Neuron (in vitro differentiated cells): ENCODE results near the gene GNAT1.
"Not testable (repeated sequence)": the region's sequence is repeated elsewhere in the genome, so short reads cannot be mapped to it uniquely, and the experiment has no call there.

Source experiments
- H2AFZ ChIP-seq: one replicate; pipeline ENCODE4 v1.6.1; 2013; ENCODE audit warnings: low read depth, mild to moderate bottlenecking, inconsistent platforms, low read length, moderate library complexity
- H3K27me3 ChIP-seq: one replicate; pipeline ENCODE4 v1.6.1; 2013; ENCODE audit warnings: low read length; ENCODE audit not compliant: insufficient read depth
- H3K36me3 ChIP-seq: one replicate; pipeline ENCODE4 v1.6.1; 2013; ENCODE audit warnings: low read length; ENCODE audit not compliant: insufficient read depth
- H3K4me1 ChIP-seq: one replicate; pipeline ENCODE4 v1.6.1; 2013; ENCODE audit warnings: low read length; ENCODE audit not compliant: insufficient read depth
- H3K4me3 ChIP-seq: 2 replicates; pipeline ENCODE4 v1.5.1; 2013; ENCODE audit warnings: mild to moderate bottlenecking, low read length, moderate library complexity
- H3K9me3 ChIP-seq: one replicate; pipeline ENCODE4 v1.6.1; 2013; ENCODE audit warnings: low read length

GNAT1 gene

DNA sequence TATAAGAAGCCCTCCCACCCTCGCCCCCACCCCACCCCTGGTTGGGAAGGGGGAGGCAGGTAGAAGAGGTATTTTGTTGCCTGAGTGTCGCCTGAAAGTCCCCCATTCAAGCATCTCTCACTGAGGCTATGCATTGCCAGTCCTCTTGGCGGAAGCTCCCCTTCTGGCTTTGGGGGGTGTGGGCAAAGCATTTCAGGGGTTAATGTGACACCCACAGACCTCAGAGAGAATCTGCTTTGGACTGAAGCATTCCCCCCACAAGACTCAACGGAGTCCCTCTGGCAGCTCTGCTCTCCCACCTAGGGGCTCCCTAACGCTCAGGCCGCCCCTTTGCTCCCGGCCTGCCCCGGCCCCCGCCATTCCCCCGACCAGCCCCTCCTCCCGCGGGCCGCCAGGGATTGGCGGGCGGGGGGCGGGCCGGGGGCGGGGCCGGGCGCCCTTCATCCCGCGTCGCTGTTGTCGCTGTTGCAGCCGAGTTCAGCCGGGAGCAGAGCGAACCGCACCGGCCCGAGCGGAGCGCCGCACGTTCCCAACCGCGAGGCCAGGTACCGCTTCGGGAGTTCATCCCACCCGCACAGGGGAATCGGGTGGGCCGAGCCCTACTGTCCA lies 13.5 kb downstream of the GNAT1 start, which contains the start of gene SLC38A3:
Gene SLC38A3, plus strand, starts transcription at position 468 of the 609 bp plus-strand sequence. CDS start 8,929 bp downstream, outside the sequence.
- Histone ChIP-seq H3K36me3 (no peaks in the 10 kb centered on the region), H2AFZ (peak within 1 kb of the TSS; percentile 86), H3K9me3 (no peaks in the 10 kb centered on the region), H3K4me1 (peaks cover 17% of the 10 kb centered on the region), H3K27me3 (peaks cover 73% of the 10 kb centered on the region), H3K4me3 (peak within 1 kb of the TSS; percentile 52)

- peaks cover 78% of the 10 kb centered on the region for H3K27me3 ChIP-seq
- no peaks in the 10 kb centered on the region for H3K36me3 ChIP-seq
- no peaks in the 10 kb centered on the region for H3K9me3 ChIP-seq
- H3K4me3 ChIP-seq: peak overlapping the region; percentile 52
- H2AFZ ChIP-seq: peak overlapping the region; percentile 86
- H3K4me1 ChIP-seq: peaks cover 17% of the 10 kb centered on the region
Observed at GRCh38 chr3:50205413-50206276, 14.2 kb downstream of the GNAT1 start.

DNA sequence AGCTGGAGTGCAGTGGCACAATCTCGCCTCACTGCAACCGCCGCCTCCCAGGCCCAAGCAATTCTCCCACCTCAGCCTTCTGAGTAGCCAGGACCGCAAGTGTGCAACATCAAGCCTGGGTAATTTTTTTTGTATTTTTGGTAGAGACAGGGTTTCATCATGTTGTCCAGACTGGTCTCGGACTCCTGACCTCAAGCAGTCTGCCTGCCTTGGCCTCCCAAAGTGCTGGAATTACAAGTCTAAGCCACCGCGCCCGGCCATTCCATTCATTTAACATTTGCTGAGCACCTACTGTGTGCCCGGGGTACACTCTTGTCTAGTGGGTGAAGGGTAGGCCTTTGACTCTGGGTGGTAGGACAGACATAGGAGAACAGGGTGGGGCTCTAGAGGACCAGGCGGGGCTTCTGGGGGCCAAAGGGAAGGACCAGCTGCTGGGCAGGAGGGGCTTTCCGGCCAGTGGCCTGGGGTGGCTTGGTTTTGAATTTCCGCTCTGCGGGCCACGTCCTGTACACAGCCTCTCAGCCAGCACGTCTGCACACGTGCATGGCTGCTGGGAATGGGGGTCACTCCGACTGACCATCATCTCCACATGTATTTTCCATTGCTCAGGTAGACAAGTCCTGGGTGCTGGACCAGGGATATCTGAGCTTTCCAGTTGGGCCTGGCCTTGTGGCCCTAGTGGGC lies 16.1 kb downstream of the GNAT1 start:
- Histone ChIP-seq H3K27me3 (peaks cover 63% of the 10 kb centered on the region), H3K9me3 (no peaks in the 10 kb centered on the region), H2AFZ (no peak overlapping the region), H3K4me1 (peaks cover 17% of the 10 kb centered on the region), H3K4me3 (no peak overlapping the region), H3K36me3 (no peaks in the 10 kb centered on the region)

GRCh38 chr3:50208677-50209344 lies 17.4 kb downstream of the GNAT1 start:
- H3K36me3 ChIP-seq: no peaks in the 10 kb centered on the region
- peaks cover 15% of the 10 kb centered on the region for H3K4me1 ChIP-seq
- H3K9me3 ChIP-seq: no peaks in the 10 kb centered on the region
- no peak overlapping the region for H3K4me3 ChIP-seq
- H3K27me3 ChIP-seq: peaks cover 50% of the 10 kb centered on the region
- no peak overlapping the region for H2AFZ ChIP-seq

DNA sequence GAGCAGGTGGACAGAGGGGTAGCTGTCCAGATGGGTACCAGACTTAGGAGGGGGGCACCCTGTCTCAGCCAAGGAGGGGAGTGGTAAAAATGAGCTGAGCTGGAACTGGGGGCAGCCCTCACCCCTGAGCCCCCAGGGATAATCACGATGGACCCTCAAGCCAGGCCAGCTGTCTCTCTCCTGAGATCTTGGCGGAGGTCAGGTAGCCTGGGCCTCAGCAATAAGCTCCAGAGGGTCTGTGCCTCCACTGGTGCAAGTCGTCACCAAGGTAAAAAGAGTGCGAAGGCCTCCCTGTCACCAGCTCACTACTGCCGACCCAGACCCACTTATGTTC lies 18.7 kb downstream of the GNAT1 start:
- H3K9me3 ChIP-seq: no peaks in the 10 kb centered on the region
- peaks cover 7% of the 10 kb centered on the region for H3K4me1 ChIP-seq
- no peaks in the 10 kb centered on the region for H3K36me3 ChIP-seq
- H3K27me3 ChIP-seq: peaks cover 42% of the 10 kb centered on the region
- H2AFZ ChIP-seq: no peak overlapping the region
- no peak overlapping the region for H3K4me3 ChIP-seq

DNA sequence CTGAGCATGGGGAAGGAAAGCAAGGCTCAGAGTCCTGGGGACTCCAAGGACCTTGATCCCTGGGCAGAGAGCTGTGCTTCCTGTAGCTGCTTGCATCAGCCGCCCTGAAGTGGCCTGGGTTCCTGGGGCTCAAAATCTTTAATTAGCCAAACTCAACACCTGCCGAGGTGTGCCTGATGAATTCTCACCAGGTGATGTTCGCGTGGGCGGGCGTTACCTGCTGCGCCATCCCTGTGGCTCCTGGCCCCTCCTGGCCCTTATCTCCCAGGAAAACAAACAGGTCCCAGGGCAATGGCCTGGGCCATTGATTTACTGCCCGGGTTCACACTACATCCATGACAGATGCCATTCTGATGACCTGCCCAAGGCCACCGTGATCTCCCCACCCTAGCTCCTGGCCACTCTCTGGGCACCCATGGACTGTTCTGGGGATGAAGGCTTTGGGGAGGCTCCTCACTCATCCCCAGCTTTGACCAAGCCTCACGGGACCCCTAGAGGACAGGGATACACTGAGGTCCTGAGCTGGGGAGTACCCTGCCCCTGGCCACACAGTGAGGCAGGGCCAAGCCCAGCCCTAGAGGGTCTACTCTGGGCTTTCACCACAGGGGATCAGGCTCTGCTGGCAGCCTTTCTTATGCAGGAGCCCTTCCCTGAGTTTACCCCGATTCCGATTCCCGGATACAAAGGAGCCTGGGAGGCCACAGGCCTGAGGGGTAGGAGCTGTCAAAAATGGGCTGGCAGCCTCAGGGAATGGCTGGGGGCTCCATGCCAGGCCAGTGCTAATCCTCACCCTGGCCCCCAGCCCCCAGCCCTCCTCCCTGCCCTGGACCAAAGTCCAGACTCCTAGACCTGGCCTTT lies 19.3 kb downstream of the GNAT1 start:
- Histone ChIP-seq H2AFZ (no peak overlapping the region), H3K36me3 (no peaks in the 10 kb centered on the region), H3K9me3 (no peaks in the 10 kb centered on the region), H3K27me3 (peaks cover 36% of the 10 kb centered on the region), H3K4me1 (peaks cover 7% of the 10 kb centered on the region), H3K4me3 (no peak overlapping the region)

- not testable (repeated sequence) for H3K9me3 ChIP-seq, H3K36me3 ChIP-seq, H2AFZ ChIP-seq, H3K4me3 ChIP-seq, H3K4me1 ChIP-seq
- H3K27me3 ChIP-seq: peaks cover 30% of the 10 kb centered on the region
Observed at GRCh38 chr3:50211368-50211717, 19.9 kb downstream of the GNAT1 start.

- Histone ChIP-seq H3K27me3 (peaks cover 24% of the 10 kb centered on the region), H3K9me3 (no peaks in the 10 kb centered on the region), H3K4me3 (no peak overlapping the region), H3K36me3 (no peaks in the 10 kb centered on the region), H3K4me1 (peaks cover 7% of the 10 kb centered on the region), H2AFZ (no peak overlapping the region)
Observed at GRCh38 chr3:50211930-50212329, 20.5 kb downstream of the GNAT1 start.

GRCh38 chr3:50212502-50212901 lies 21.1 kb downstream of the GNAT1 start:
- peaks cover 7% of the 10 kb centered on the region for H3K4me1 ChIP-seq
- no peaks in the 10 kb centered on the region for H3K9me3 ChIP-seq
- no peak overlapping the region for H3K4me3 ChIP-seq
- no peak overlapping the region for H2AFZ ChIP-seq
- peaks cover 19% of the 10 kb centered on the region for H3K27me3 ChIP-seq
- H3K36me3 ChIP-seq: no peaks in the 10 kb centered on the region

- Histone ChIP-seq H3K27me3 (peaks cover 15% of the 10 kb centered on the region), H2AFZ (no peak overlapping the region), H3K4me3 (no peak overlapping the region), H3K36me3 (no peaks in the 10 kb centered on the region), H3K9me3 (no peaks in the 10 kb centered on the region), H3K4me1 (peaks cover 7% of the 10 kb centered on the region)
Observed at GRCh38 chr3:50212971-50213370, 21.6 kb downstream of the GNAT1 start.

DNA sequence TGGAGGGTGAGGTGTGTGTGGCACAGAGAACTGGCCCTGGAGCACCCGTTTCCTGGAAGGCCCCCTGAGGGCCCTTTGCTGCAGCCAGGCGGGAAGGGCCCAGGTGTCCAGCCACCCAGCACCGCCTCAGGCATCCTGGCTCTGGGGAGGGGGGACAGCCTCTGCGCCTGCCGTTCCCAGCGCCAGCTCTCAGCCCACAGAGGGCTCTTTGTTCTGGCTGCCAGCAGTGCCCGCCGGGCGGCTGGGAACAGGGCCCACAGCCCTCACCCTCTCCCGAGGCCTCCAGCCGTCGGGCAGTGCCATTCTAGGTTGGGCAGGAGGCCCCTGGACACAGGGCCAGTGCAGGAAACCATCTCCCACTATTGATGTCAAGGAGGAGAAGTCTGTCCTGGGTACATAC lies 22.0 kb downstream of the GNAT1 start:
- H3K27me3 ChIP-seq: peaks cover 14% of the 10 kb centered on the region

GRCh38 chr3:50214824-50215223 lies 23.4 kb downstream of the GNAT1 start:
- H3K27me3 ChIP-seq: peaks cover 8% of the 10 kb centered on the region
- no peaks in the 10 kb centered on the region for H3K9me3 ChIP-seq
- H3K4me1 ChIP-seq: no peaks in the 10 kb centered on the region
- no peak overlapping the region for H3K4me3 ChIP-seq
- no peaks in the 10 kb centered on the region for H3K36me3 ChIP-seq
- no peak overlapping the region for H2AFZ ChIP-seq

More for the DNA sequence above, 22.0 kb downstream of the GNAT1 start:
- H3K36me3 ChIP-seq: no peaks in the 10 kb centered on the region
- no peak overlapping the region for H2AFZ ChIP-seq
- no peaks in the 10 kb centered on the region for H3K9me3 ChIP-seq
- H3K4me3 ChIP-seq: no peak overlapping the region
- H3K4me1 ChIP-seq: peaks cover 7% of the 10 kb centered on the region
